ENCODE measurements around the gene ESYT2. TPM values are rescaled to one million over a fixed set of nuclear protein-coding genes. Genes with fewer than 3 reads are reported as not detected.
A peak's percentile ranks its signal among the peaks of the same experiment; 100 is the strongest.
"Not testable (repeated sequence)": the region's sequence is repeated elsewhere in the genome, so short reads cannot be mapped to it uniquely, and the experiment has no call there.

Gene ESYT2
- total and polyA plus RNA-seq, 7 donors: 27.5 to 63.4 (median 44.0) TPM

- Histone ChIP-seq H3K27me3 (ENCODE audit: insufficient read depth in 3 of 3, low read length in 2 of 3) (no peaks in the 10 kb centered on the region), H3K4me1 (peaks cover 4% of the 10 kb centered on the region), H3K9me3 (no peaks in the 10 kb centered on the region), H3K4me3 (no peak overlapping the region), H3K27ac (no peak overlapping the region), H3K36me3 (ENCODE audit: insufficient read depth in 1 of 2, low read depth in 1 of 2) (peaks cover 0 to under 1% of the 10 kb centered on the region in 2 donors)
- DNase-seq: no peak
- 64 to 72% (median 67%) methylated on average over 5 of the region's 5 CpGs for WGBS, 3 donors
- intact Hi-C loops (cut with DNase I): no loop called here
- no peak for ATAC-seq
- no peak for TF ChIP-seq CTCF (IDR thresholded peaks at IDR 0.05)
Observed at GRCh38 chr7:158706273-158706704, 123.0 kb downstream of the ESYT2 start.

- H3K9me3 ChIP-seq: no peaks in the 10 kb centered on the region
- intact Hi-C loops (cut with DNase I): no loop called here
- peak overlapping the region; percentile 98 for H3K4me3 ChIP-seq
- peaks cover 4% of the 10 kb centered on the region for H3K4me1 ChIP-seq
- ATAC-seq (no peak), DNase-seq (no peak)
- peak overlapping the region; percentile 84 for H3K27ac ChIP-seq
- H3K27me3 ChIP-seq (ENCODE audit: insufficient read depth in 3 of 3, low read length in 2 of 3): no peaks in the 10 kb centered on the region
- WGBS, 3 donors: 4 to 6% (median 5%) methylated on average over 14 to 22 of the region's 22 CpGs
- H3K36me3 ChIP-seq (ENCODE audit: insufficient read depth in 1 of 2, low read depth in 1 of 2): peaks cover 0 to 7% of the 10 kb centered on the region in 2 donors
- TF ChIP-seq CTCF (IDR thresholded peaks at IDR 0.05): no peak
Observed at GRCh38 chr7:158705234-158705850, 124.0 kb downstream of the ESYT2 start.

- intact Hi-C loops (cut with DNase I): no loop called here
- peaks cover 4% of the 10 kb centered on the region for H3K4me1 ChIP-seq
Observed at GRCh38 chr7:158704524-158705233, 124.6 kb downstream of the ESYT2 start, which contains the start of gene NCAPG2. Gene NCAPG2, minus strand, starts transcription at chr7:158704804. Its CDS starts 2,905 bp downstream, at chr7:158701899.

GRCh38 chr7:158703679-158704523, 125.4 kb downstream of the ESYT2 start:
- H3K36me3 ChIP-seq (ENCODE audit: insufficient read depth in 1 of 2, low read depth in 1 of 2); DNase-seq; intact Hi-C loops (cut with DNase I); H3K27me3 ChIP-seq (ENCODE audit: insufficient read depth in 3 of 3, low read length in 2 of 3); H3K4me1 ChIP-seq; ATAC-seq; H3K9me3 ChIP-seq: not testable (repeated sequence)
- H3K27ac ChIP-seq: peak overlapping the region; percentile 84
- WGBS, 3 donors: 10 to 19% (median 18%) methylated on average over 21 to 23 of the region's 23 CpGs
- peak overlapping the region; percentile 98 for H3K4me3 ChIP-seq

More at GRCh38 chr7:158704524-158705233, 124.6 kb downstream of the ESYT2 start, which contains the start of gene NCAPG2:
- H3K36me3 ChIP-seq (ENCODE audit: insufficient read depth in 1 of 2, low read depth in 1 of 2): peaks cover 0 to 7% of the 10 kb centered on the region in 2 donors
- peak within 1 kb of the TSS; percentile 98 for H3K4me3 ChIP-seq
- ATAC-seq (peak; percentile 99 to 100 (median 99)), DNase-seq (peak; percentile 99 to 100)
- H3K27ac ChIP-seq: peak within 1 kb of the TSS; percentile 84
- H3K27me3 ChIP-seq (ENCODE audit: insufficient read depth in 3 of 3, low read length in 2 of 3): no peaks in the 10 kb centered on the region
- H3K9me3 ChIP-seq: no peaks in the 10 kb centered on the region
- 0 to 1% (median 0%) methylated on average over 31 to 78 of the region's 78 CpGs for WGBS, 3 donors
- peak; percentile 36 for TF ChIP-seq CTCF (IDR thresholded peaks at IDR 0.05)

All from psoas muscle (tissue), 8 donors.